HG02973 (cell line): Measurements from ENCODE around the gene TRRAP.
"Not testable (repeated sequence)": the region's sequence is repeated elsewhere in the genome, so short reads cannot be mapped to it uniquely, and the experiment has no call there.

Experiments
- ATAC-seq: cut with Tn5 transposase; IDR thresholded peaks from one replicate; pipeline ENCODE4 v1.9.1; 2021; ENCODE audit warnings: moderate library complexity; ENCODE audit not compliant: unreplicated experiment

The TRRAP gene

GRCh38 chr7:98866351-98866750 lies 12.0 kb upstream of the TRRAP start:
- no peak for ATAC-seq

- no peak for ATAC-seq
Observed at GRCh38 chr7:98866765-98867164, 11.6 kb upstream of the TRRAP start.

GRCh38 chr7:98868450-98868849 lies 9.9 kb upstream of the TRRAP start:
- no peak for ATAC-seq

- ATAC-seq: no peak
Observed at GRCh38 chr7:98869027-98869596, 9.2 kb upstream of the TRRAP start.

- no peak for ATAC-seq
Observed at GRCh38 chr7:98869597-98870120, 8.7 kb upstream of the TRRAP start, which contains the start of gene TMEM130. Gene TMEM130 (minus strand): TSS chr7:98870014. CDS start chr7:98869861, 153 bp downstream.

- peak; percentile 75 for ATAC-seq
Observed at GRCh38 chr7:98870121-98870651, 8.1 kb upstream of the TRRAP start.

GRCh38 chr7:98870807-98871491 lies 7.4 kb upstream of the TRRAP start:
- ATAC-seq: no peak

GRCh38 chr7:98872328-98872924 lies 5.9 kb upstream of the TRRAP start:
- ATAC-seq: no peak

- ATAC-seq: not testable (repeated sequence)
Observed at GRCh38 chr7:98873610-98874009, 4.7 kb upstream of the TRRAP start.

GRCh38 chr7:98874942-98875341 lies 3.4 kb upstream of the TRRAP start:
- ATAC-seq: no peak

- no peak for ATAC-seq
Observed at GRCh38 chr7:98875501-98875900, 2.8 kb upstream of the TRRAP start.

- no peak for ATAC-seq
Observed at GRCh38 chr7:98877146-98877545, 1.2 kb upstream of the TRRAP start.

GRCh38 chr7:98877692-98878364 lies 504 bp upstream of the TRRAP start:
- peak; percentile 1 for ATAC-seq

GRCh38 chr7:98879198-98879978 lies 1.1 kb downstream of the TRRAP start:
- ATAC-seq: peak; percentile 79

- no peak for ATAC-seq
Observed at GRCh38 chr7:98879979-98880315, 1.6 kb downstream of the TRRAP start.

- no peak for ATAC-seq
Observed at GRCh38 chr7:98880485-98880884, 2.2 kb downstream of the TRRAP start.

- no peak for ATAC-seq
Observed at GRCh38 chr7:98881561-98882315, 3.4 kb downstream of the TRRAP start.

GRCh38 chr7:98884416-98884815 lies 6.1 kb downstream of the TRRAP start:
- ATAC-seq: no peak

- ATAC-seq: no peak
Observed at GRCh38 chr7:98887038-98887437, 8.7 kb downstream of the TRRAP start.

GRCh38 chr7:98892609-98893008 lies 14.3 kb downstream of the TRRAP start:
- ATAC-seq: no peak
